Right ventricle myocardium superior (tissue), 1 donor: ENCODE data around the gene LMNA. TPM values are rescaled to one million over a fixed set of nuclear protein-coding genes. Genes with fewer than 3 reads are reported as not detected.
"Not testable (repeated sequence)": the region's sequence is repeated elsewhere in the genome, so short reads cannot be mapped to it uniquely, and the experiment has no call there.

Experiments
- ATAC-seq: fragments of 200-7000 bp; cut with Tn5 transposase; one replicate; pipeline ENCODE4 v1.9.1; 2020; ENCODE audit warnings: mild to moderate bottlenecking; ENCODE audit not compliant: poor library complexity
- DNase-seq: peaks from one replicate; pipeline ENCODE4 v3.0.0-alpha.2; 2020
- intact Hi-C: fragments of 100-400 bp; cut with DNase I; formaldehyde crosslinking; loops from one replicate; pipeline ENCODE4 v1.11.2; 2022
- total RNA-seq: library from RNA; stranded (reverse); fragmentation: NEBNext Ultra II Directional; extraction: Animal tissue kit (Norgen Biotek cat#: 25700); gene quantifications from one replicate; pipeline ENCODE4 v1.2.1, GENCODE V29; 2021
- donor health status: DM: no; HTN: yes; CAD: no; lungs with severe emphysema.

LMNA gene
- total RNA-seq, 1 donor from 2014 or later = 270 TPM

DNA sequence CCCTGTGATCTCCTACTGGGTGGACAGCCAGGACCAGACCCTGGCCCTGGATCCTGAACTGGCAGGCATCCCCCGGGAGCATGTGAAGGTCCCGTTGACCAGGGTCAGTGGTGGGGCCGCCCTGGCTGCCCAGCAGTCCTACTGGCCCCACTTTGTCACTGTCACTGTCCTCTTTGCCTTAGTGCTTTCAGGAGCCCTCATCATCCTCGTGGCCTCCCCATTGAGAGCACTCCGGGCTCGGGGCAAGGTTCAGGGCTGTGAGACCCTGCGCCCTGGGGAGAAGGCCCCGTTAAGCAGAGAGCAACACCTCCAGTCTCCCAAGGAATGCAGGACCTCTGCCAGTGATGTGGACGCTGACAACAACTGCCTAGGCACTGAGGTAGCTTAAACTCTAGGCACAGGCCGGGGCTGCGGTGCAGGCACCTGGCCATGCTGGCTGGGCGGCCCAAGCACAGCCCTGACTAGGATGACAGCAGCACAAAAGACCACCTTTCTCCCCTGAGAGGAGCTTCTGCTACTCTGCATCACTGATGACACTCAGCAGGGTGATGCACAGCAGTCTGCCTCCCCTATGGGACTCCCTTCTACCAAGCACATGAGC lies 62.2 kb downstream of the LMNA start:
- intact Hi-C loops = no loop called here
- no peak for DNase-seq
- no peak for ATAC-seq

DNA sequence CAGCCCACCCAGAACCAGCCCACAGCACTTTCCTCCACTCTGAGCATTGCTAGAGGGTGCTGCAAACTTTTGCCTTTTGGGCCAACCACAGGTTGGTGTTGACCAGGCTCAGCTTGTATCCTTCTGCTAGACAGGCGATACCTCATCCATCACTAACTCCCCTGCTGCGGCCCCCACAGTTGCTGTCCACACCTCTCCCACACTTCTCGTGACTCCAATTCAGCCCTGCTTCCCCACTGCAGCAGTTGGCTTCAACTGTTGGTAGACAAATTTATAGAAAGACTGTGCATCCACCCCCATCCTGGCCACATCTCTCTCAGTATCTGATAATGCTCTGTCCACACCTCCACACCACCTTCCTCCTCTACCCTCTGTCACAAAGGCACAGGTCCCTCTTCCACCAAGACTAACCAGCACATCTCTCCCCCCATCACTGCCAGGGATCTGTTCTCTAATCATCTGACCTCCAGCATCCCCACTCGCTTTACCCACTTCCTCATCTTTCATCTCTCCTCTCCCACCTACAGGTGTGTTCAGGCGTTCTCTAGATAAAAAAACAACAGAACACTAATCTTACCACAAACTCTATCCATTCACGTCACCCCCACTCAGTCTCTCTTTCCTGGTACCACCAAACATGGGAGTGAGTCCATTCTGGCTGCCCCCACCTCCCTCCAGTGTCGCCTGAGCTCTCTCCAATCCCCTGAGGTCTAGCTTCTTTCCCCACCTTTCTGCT lies 63.6 kb downstream of the LMNA start:
- intact Hi-C loops = no loop called here
- ATAC-seq (no peak), DNase-seq (no peak)

DNA sequence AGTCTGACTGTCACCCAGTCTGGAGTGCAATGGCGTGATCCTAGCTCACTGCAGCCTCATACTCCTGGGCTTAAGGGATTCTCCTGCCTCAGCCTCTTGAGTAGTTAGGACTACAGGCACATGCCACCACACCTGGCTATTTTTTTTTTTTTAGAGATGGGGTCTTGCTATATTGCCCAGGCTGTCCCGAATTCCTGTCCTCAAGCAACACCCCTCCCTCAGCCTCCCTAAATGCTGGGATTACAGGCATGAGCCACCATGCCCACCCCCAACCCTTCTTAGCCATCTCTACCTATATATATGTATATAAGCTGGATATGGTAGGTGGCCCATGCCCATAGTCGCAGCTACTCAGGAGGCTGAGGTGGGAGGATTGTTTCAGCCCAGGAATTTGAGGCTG lies 66.0 kb downstream of the LMNA start:
- ATAC-seq (no peak), DNase-seq (no peak)
- intact Hi-C loops = no loop called here

GRCh38 chr1:156181391-156181924 lies 66.9 kb downstream of the LMNA start:
- DNase-seq, ATAC-seq, intact Hi-C loops: not testable (repeated sequence)

GRCh38 chr1:156182010-156182779 lies 67.7 kb downstream of the LMNA start:
- intact Hi-C loops, ATAC-seq: not testable (repeated sequence)

GRCh38 chr1:156186347-156187177 lies 72.1 kb downstream of the LMNA start:
- intact Hi-C loops, DNase-seq, ATAC-seq: not testable (repeated sequence)

More at GRCh38 chr1:156182010-156182779, 67.7 kb downstream of the LMNA start:
- not testable (repeated sequence) for DNase-seq

Other genes starting within 250 kb of the LMNA start
- gene RIT1, start 203.4 kb upstream of the LMNA start, total RNA-seq = 19.0 TPM
- 22.5 TPM for gene KHDC4, start 180.3 kb upstream of the LMNA start, total RNA-seq
- not detected for gene RXFP4, start 173.1 kb upstream of the LMNA start, total RNA-seq
- gene ARHGEF2, start 136.2 kb upstream of the LMNA start, total RNA-seq = 55.7 TPM
- 66.9 TPM for gene SSR2, start 93.8 kb upstream of the LMNA start, total RNA-seq
- gene UBQLN4, start 60.9 kb upstream of the LMNA start, total RNA-seq = 30.4 TPM
- 64.4 TPM for gene LAMTOR2, start 59.9 kb upstream of the LMNA start, total RNA-seq
- not detected for gene RAB25, start 53.6 kb upstream of the LMNA start, total RNA-seq
- 0.16 TPM for gene MEX3A, start 32.2 kb upstream of the LMNA start, total RNA-seq
- gene SEMA4A, start 38.9 kb downstream of the LMNA start, total RNA-seq = 1.4 TPM
- 15.8 TPM for gene SLC25A44, start 79.4 kb downstream of the LMNA start, total RNA-seq
- gene PMF1, start 98.3 kb downstream of the LMNA start, total RNA-seq = 64.8 TPM
- gene BGLAP, start 127.5 kb downstream of the LMNA start, total RNA-seq = 0.83 TPM
- gene PAQR6, start 133.3 kb downstream of the LMNA start, total RNA-seq = 0.51 TPM
- gene SMG5, start 168.1 kb downstream of the LMNA start, total RNA-seq = 82.4 TPM
- gene TMEM79, start 169.6 kb downstream of the LMNA start, total RNA-seq = 1.3 TPM
- 14.1 TPM for gene GLMP, start 181.0 kb downstream of the LMNA start, total RNA-seq
- gene VHLL, start 184.6 kb downstream of the LMNA start, total RNA-seq = not detected
- gene CCT3, start 223.6 kb downstream of the LMNA start, total RNA-seq = 128 TPM
- not detected for gene TSACC, start 223.8 kb downstream of the LMNA start, total RNA-seq